Measurements from ENCODE around the gene DPH1. TPM values are rescaled to one million over a fixed set of nuclear protein-coding genes. Genes with fewer than 3 reads are reported as not detected.

The DPH1 gene
- total RNA-seq, 2 donors from 2014 or later: 31.1 to 48.3 TPM

DNA sequence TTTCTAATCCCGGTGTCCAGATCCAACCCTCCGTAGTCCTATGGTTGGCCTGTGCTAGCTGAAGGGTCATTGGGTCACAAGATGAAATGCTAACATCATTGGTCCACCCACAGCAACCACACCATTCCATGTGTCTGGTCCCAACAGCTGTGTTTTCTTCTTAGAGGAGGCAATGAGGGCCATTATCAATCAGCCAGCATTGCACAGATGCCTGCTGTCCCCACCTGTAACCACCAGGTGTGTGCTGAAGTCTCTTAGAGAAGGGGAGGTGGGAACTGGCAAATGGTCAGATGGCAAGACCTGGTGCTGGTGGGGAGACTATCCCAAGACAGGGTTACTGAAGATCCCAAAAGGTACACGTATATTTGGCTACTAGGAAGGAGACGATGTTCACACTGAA, 62.3 kb downstream of the DPH1 start:
- peaks cover 36% of the 10 kb centered on the region for H3K4me1 Mint-ChIP-seq
- TF ChIP-seq, protein P1, sequence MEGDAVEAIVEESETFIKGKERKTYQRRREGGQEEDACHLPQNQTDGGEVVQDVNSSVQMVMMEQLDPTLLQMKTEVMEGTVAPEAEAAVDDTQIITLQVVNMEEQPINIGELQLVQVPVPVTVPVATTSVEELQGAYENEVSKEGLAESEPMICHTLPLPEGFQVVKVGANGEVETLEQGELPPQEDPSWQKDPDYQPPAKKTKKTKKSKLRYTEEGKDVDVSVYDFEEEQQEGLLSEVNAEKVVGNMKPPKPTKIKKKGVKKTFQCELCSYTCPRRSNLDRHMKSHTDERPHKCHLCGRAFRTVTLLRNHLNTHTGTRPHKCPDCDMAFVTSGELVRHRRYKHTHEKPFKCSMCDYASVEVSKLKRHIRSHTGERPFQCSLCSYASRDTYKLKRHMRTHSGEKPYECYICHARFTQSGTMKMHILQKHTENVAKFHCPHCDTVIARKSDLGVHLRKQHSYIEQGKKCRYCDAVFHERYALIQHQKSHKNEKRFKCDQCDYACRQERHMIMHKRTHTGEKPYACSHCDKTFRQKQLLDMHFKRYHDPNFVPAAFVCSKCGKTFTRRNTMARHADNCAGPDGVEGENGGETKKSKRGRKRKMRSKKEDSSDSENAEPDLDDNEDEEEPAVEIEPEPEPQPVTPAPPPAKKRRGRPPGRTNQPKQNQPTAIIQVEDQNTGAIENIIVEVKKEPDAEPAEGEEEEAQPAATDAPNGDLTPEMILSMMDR (conservative IDR thresholded peaks at IDR 0.05): peak; percentile 62
- no peak overlapping the region for H3K4me3 Mint-ChIP-seq
- H3K9me3 Mint-ChIP-seq: no peaks in the 10 kb centered on the region
- H3K27ac Mint-ChIP-seq: peak overlapping the region; percentile 6
- Histone ChIP-seq H3K4me1 (ENCODE audit: control insufficient read depth, insufficient read depth, low read length) (peaks cover 8% of the 10 kb centered on the region), H3K4me3 (ENCODE audit: low read length) (no peak overlapping the region), H3K36me3 (ENCODE audit: control insufficient read depth, insufficient read depth, low read length) (peaks cover 34% of the 10 kb centered on the region), H3K9ac (ENCODE audit: extremely low read depth, low read length, poor library complexity, severe bottlenecking) (no peak overlapping the region), H3K27me3 (ENCODE audit: control insufficient read depth, insufficient read depth, low read length, poor library complexity, severe bottlenecking) (no peaks in the 10 kb centered on the region), H3K27ac (ENCODE audit: low read depth, low read length) (no peak overlapping the region), H3K9me3 (ENCODE audit: control insufficient read depth, low read length) (no peaks in the 10 kb centered on the region)
- H3K36me3 Mint-ChIP-seq (ENCODE audit: low read depth): peaks cover 21% of the 10 kb centered on the region
- DNase-seq: peak; percentile 70
- no peaks in the 10 kb centered on the region for H3K27me3 Mint-ChIP-seq (ENCODE audit: insufficient read depth)
- WGBS, 2 experiments (ENCODE audit: insufficient coverage in 1 of 2, insufficient read length in 1 of 2): 94 to 96% methylated on average over 4 of the region's 4 CpGs

DNA sequence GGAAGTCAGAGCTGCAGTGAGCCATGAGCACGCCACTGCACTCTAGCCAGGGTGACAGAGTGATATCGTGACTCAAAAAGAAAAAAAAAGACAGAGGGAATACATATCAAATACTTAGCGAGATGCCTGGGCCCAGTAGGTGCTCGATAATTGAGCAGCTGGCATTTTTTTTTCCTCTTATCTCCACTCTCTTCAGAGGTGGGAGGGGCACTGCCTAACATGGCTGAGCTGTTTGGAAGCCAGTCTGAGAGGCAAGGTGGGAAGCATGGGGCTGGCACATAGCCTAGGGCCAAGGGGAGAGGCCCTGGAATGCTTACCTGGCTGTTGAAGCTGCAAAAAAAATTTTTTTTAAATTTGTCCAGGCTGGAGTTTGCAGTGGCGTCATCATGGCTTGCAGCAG, 63.4 kb downstream of the DPH1 start:
- H3K4me3 Mint-ChIP-seq: no peak overlapping the region
- Histone ChIP-seq H3K9ac (ENCODE audit: extremely low read depth, low read length, poor library complexity, severe bottlenecking) (no peak overlapping the region), H3K36me3 (ENCODE audit: control insufficient read depth, insufficient read depth, low read length) (peaks cover 23% of the 10 kb centered on the region), H3K4me1 (ENCODE audit: control insufficient read depth, insufficient read depth, low read length) (peaks cover 8% of the 10 kb centered on the region), H3K27me3 (ENCODE audit: control insufficient read depth, insufficient read depth, low read length, poor library complexity, severe bottlenecking) (no peaks in the 10 kb centered on the region), H3K27ac (ENCODE audit: low read depth, low read length) (no peak overlapping the region), H3K9me3 (ENCODE audit: control insufficient read depth, low read length) (no peaks in the 10 kb centered on the region), H3K4me3 (ENCODE audit: low read length) (no peak overlapping the region)
- peaks cover 20% of the 10 kb centered on the region for H3K36me3 Mint-ChIP-seq (ENCODE audit: low read depth)
- peaks cover 36% of the 10 kb centered on the region for H3K4me1 Mint-ChIP-seq
- peak overlapping the region; percentile 48 for H3K27ac Mint-ChIP-seq
- no peaks in the 10 kb centered on the region for H3K27me3 Mint-ChIP-seq (ENCODE audit: insufficient read depth)
- TF ChIP-seq, protein P1 (conservative IDR thresholded peaks at IDR 0.05): no peak
- peak; percentile 53 for DNase-seq
- H3K9me3 Mint-ChIP-seq: no peaks in the 10 kb centered on the region
- 89 to 98% methylated on average over 3 to 5 of the region's 5 CpGs for WGBS, 2 experiments (ENCODE audit: insufficient coverage in 1 of 2, insufficient read length in 1 of 2)

Small RNA genes lying within 50 kb of the gene (microRNA-seq; reads per million reads assigned to microRNA genes)
- gene MIR132 (ENCODE audit: borderline microRNAs expressed) (46.7 reads per million, percentile 67 among the genes with 10 or more reads in this experiment), gene MIR212 (ENCODE audit: borderline microRNAs expressed) (1.9 reads per million, percentile 9 among the genes with 10 or more reads in this experiment)

Other genes starting within 250 kb of the DPH1 start
- gene SMYD4, start 200.3 kb upstream of the DPH1 start, total RNA-seq: 10 to 100 TPM; 31.6 to 36.8 TPM
- 100 to 1,000 TPM; 190 to 249 TPM for gene RPA1, start 200.1 kb upstream of the DPH1 start, total RNA-seq
- gene RTN4RL1, start 4.8 kb upstream of the DPH1 start, total RNA-seq: 10 to 100 TPM; 18.2 to 19.6 TPM
- gene OVCA2, start 11.9 kb downstream of the DPH1 start, total RNA-seq: 10 to 100 TPM; 19.8 to 27.5 TPM
- under 1 TPM; 0.13 to 0.57 TPM for gene HIC1, start 24.9 kb downstream of the DPH1 start, total RNA-seq

All from endodermal cell (in vitro differentiated cells).